H9 (cell line): ENCODE results near the gene NFYC. TPM values are rescaled to one million over a fixed set of nuclear protein-coding genes. Genes with fewer than 3 reads are reported as not detected.

Experiments
- DNase-seq: peaks from one replicate; pipeline ENCODE4 v3.0.0-alpha.2; 2017
- H2AFZ ChIP-seq: one replicate; pipeline ENCODE4 v1.6.1; 2013; ENCODE audit warnings: mild to moderate bottlenecking, low read length, control low read depth, moderate library complexity
- H2AK5ac ChIP-seq: 2 replicates; pipeline ENCODE4 v1.6.1; 2013; ENCODE audit warnings: low read length, control low read depth, mixed read lengths; ENCODE audit not compliant: insufficient read length
- H2BK120ac ChIP-seq: one replicate; pipeline ENCODE4 v1.6.1; 2013; ENCODE audit warnings: low read depth, mild to moderate bottlenecking, low read length, control low read depth, inconsistent platforms; ENCODE audit not compliant: poor library complexity, severe bottlenecking
- H2BK12ac ChIP-seq: 2 replicates; pipeline ENCODE4 v1.6.1; 2013; ENCODE audit warnings: low read length, control low read depth, mixed read lengths, low read depth; ENCODE audit not compliant: insufficient read length
- H2BK15ac ChIP-seq: 2 replicates; pipeline ENCODE4 v1.6.1; 2013; ENCODE audit warnings: low read depth, low read length, control low read depth
- H2BK20ac ChIP-seq: one replicate; pipeline ENCODE4 v1.6.1; 2013; ENCODE audit warnings: low read depth, mild to moderate bottlenecking, low read length, control low read depth, inconsistent platforms; ENCODE audit not compliant: poor library complexity, severe bottlenecking
- H2BK5ac ChIP-seq: 2 replicates; pipeline ENCODE4 v1.6.1; 2013; ENCODE audit warnings: low read length, control low read depth, mixed read lengths; ENCODE audit not compliant: insufficient read length
- H3K14ac ChIP-seq: 2 replicates; pipeline ENCODE4 v1.6.1; 2013; ENCODE audit warnings: low read length, control low read depth; ENCODE audit not compliant: insufficient read depth
- H3K18ac ChIP-seq: 2 replicates; pipeline ENCODE4 v1.6.1; 2013; ENCODE audit warnings: low read depth, mild to moderate bottlenecking, mixed read lengths, low read length, control low read depth; ENCODE audit not compliant: insufficient read length
- H3K23ac ChIP-seq: 2 replicates; pipeline ENCODE4 v1.6.1; 2013; ENCODE audit warnings: low read length, control low read depth, mixed read lengths, low read depth; ENCODE audit not compliant: insufficient read length
- H3K23me2 ChIP-seq: 2 replicates; pipeline ENCODE4 v1.6.1; 2013; ENCODE audit warnings: low read depth, mild to moderate bottlenecking, mixed read lengths, low read length, control low read depth; ENCODE audit not compliant: insufficient read length, poor library complexity, severe bottlenecking
- H3K27ac ChIP-seq: 2 replicates; pipeline ENCODE4 v1.5.1; 2013; ENCODE audit warnings: low read length, control low read depth, mixed read lengths, low read depth; ENCODE audit not compliant: insufficient read length
- H3K27me3 ChIP-seq: 2 replicates; pipeline ENCODE4 v1.6.1; 2013; ENCODE audit warnings: low read length, control low read depth, inconsistent platforms; ENCODE audit not compliant: insufficient read depth
- H3K4ac ChIP-seq: 2 replicates; pipeline ENCODE4 v1.6.1; 2013; ENCODE audit warnings: low read depth, mild to moderate bottlenecking, control low read depth, inconsistent platforms, low read length, moderate library complexity
- H3K4me1 ChIP-seq: 2 replicates; pipeline ENCODE4 v1.6.1; 2013; ENCODE audit warnings: low read length, control low read depth, inconsistent platforms; ENCODE audit not compliant: insufficient read depth
- H3K4me2 ChIP-seq: 2 replicates; pipeline ENCODE4 v1.6.1; 2013; ENCODE audit warnings: low read length, control low read depth, mixed read lengths; ENCODE audit not compliant: insufficient read length, insufficient read depth
- H3K56ac ChIP-seq: 2 replicates; pipeline ENCODE4 v1.6.1; 2013; ENCODE audit warnings: low read depth, mild to moderate bottlenecking, mixed read lengths, low read length, control low read depth; ENCODE audit not compliant: insufficient read length
- H3K79me1 ChIP-seq: 2 replicates; pipeline ENCODE4 v1.6.1; 2013; ENCODE audit warnings: low read depth, mild to moderate bottlenecking, moderate library complexity, low read length, control low read depth, inconsistent platforms; ENCODE audit not compliant: insufficient read depth, poor library complexity, severe bottlenecking
- H3K79me2 ChIP-seq: 2 replicates; pipeline ENCODE4 v1.6.1; 2013; ENCODE audit warnings: low read length, control low read depth, inconsistent platforms; ENCODE audit not compliant: insufficient read depth
- H3K9ac ChIP-seq: 2 replicates; pipeline ENCODE4 v1.6.1; 2013; ENCODE audit warnings: low read length, control low read depth, mixed read lengths; ENCODE audit not compliant: insufficient read length; ENCODE audit errors: extremely low read depth
- H3K9me3 ChIP-seq: one replicate; pipeline ENCODE4 v1.6.1; 2013; ENCODE audit warnings: low read depth, low read length, inconsistent platforms; ENCODE audit not compliant: control insufficient read depth
- H3T11ph ChIP-seq: one replicate; pipeline ENCODE4 v1.6.1; 2013; ENCODE audit warnings: mild to moderate bottlenecking, low read length, control low read depth, inconsistent platforms
- H4K20me1 ChIP-seq: one replicate; pipeline ENCODE4 v1.6.1; 2013; ENCODE audit not compliant: control insufficient read depth, insufficient read length, insufficient read depth
- H4K5ac ChIP-seq: 2 replicates; pipeline ENCODE4 v1.6.1; 2013; ENCODE audit warnings: low read depth, mild to moderate bottlenecking, mixed read lengths, low read length, control low read depth; ENCODE audit not compliant: insufficient read length
- H4K8ac ChIP-seq: replicated peaks from 2 replicates; pipeline ENCODE4 v1.6.1; 2013; ENCODE audit warnings: low read length, control low read depth, mixed read lengths, low read depth; ENCODE audit not compliant: insufficient read length
- H4K91ac ChIP-seq: 2 replicates; pipeline ENCODE4 v1.6.1; 2013; ENCODE audit warnings: low read depth, mild to moderate bottlenecking, moderate library complexity, mixed read lengths, low read length, control low read depth; ENCODE audit not compliant: insufficient read length
- H3K27ac Mint-ChIP-seq, 3 experiments: 2 replicates in 2 of 3; 3 replicates in 1 of 3; pipeline ENCODE4 v1.8.0; 2020 to 2021; ENCODE audit warnings: mixed read lengths in 3 of 3, mild to moderate bottlenecking in 1 of 3, moderate library complexity in 1 of 3
- H3K27me3 Mint-ChIP-seq: 2 replicates; pipeline ENCODE4 v1.8.0; 2021; ENCODE audit warnings: low read depth, mild to moderate bottlenecking, moderate library complexity, mixed read lengths
- H3K36me3 Mint-ChIP-seq, 3 experiments: 2 replicates in 2 of 3; 3 replicates in 1 of 3; pipeline ENCODE4 v1.8.0; 2020 to 2021; ENCODE audit warnings: low read depth in 3 of 3, mixed read lengths in 3 of 3; ENCODE audit not compliant: insufficient read depth in 1 of 3
- H3K4me1 Mint-ChIP-seq, 2 experiments: 2 replicates each; pipeline ENCODE4 v1.8.0; 2020; ENCODE audit warnings: mixed read lengths in 2 of 2
- H3K4me3 Mint-ChIP-seq, 2 experiments: 2 replicates in 1 of 2; 3 replicates in 1 of 2; pipeline ENCODE4 v1.8.0; 2020 to 2021; ENCODE audit warnings: mild to moderate bottlenecking in 2 of 2, mixed read lengths in 2 of 2, moderate library complexity in 1 of 2
- H3K9me3 Mint-ChIP-seq, 2 experiments: 2 replicates in 1 of 2; 3 replicates in 1 of 2; pipeline ENCODE4 v1.8.0; 2020; ENCODE audit warnings: mild to moderate bottlenecking in 2 of 2, mixed read lengths in 2 of 2, moderate library complexity in 1 of 2
- WGBS: extraction: QIAGEN DNeasy Blood & Tissue Kit; methylation state at CpG from one replicate; pipeline ENCODE4 v1.1.7; 2013; ENCODE audit warnings: missing lambda C conversion rate, low lambda C conversion rate, mixed read lengths; ENCODE audit not compliant: insufficient read length; ENCODE audit errors: extremely low coverage; 5-methylcytosine and 5-hydroxymethylcytosine counted together
- total RNA-seq: library from RNA; stranded (reverse); gene quantifications from 2 replicates; pipeline ENCODE4 v1.2.1, GENCODE V29; 2021
- TF ChIP-seq, protein P1 (sequence below): fragments of 200-600 bp; sonication (generic); conservative IDR thresholded peaks from 3 replicates; pipeline ENCODE4 v1.8.0; 2021; ENCODE audit warnings: antibody characterized with exemption, mild to moderate bottlenecking

Gene NFYC
- total RNA-seq, 1 experiment from 2014 or later, result 54.7 TPM

DNA sequence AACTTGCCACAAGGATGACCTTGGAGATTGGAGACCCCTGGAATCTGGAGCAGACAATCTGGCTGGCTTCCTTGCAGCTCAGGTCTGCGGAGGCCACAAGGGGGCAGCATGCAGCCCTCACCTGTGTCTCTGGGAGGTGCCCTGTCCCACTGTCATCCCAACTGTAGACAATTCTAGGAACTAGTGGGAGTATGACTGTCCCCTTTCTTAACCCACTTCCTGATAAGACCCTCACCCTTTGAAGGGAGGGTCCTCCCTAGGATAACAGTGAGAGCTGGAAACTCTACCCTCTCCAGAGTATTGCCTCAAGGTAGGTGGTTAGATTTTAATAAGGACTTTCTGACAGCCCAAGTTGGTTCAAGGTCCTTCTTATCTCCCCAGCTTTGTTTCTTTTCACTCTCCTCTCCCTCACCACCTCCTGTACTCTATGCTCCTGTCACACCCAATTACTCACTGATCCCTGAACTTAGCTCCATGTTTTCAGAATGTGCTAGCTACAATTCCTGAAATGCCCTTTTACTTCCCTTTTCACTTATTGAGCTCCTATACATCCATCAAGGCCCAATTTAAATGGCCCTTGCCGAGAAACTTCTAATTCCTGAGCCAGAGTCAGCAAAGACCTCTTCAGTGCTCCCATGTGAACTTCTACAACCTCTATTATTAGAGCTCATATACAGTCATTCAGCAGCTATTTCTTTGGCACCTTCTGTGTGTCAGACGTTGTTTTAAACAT is 82.9 kb downstream of the NFYC start:
- TF ChIP-seq, protein P1, sequence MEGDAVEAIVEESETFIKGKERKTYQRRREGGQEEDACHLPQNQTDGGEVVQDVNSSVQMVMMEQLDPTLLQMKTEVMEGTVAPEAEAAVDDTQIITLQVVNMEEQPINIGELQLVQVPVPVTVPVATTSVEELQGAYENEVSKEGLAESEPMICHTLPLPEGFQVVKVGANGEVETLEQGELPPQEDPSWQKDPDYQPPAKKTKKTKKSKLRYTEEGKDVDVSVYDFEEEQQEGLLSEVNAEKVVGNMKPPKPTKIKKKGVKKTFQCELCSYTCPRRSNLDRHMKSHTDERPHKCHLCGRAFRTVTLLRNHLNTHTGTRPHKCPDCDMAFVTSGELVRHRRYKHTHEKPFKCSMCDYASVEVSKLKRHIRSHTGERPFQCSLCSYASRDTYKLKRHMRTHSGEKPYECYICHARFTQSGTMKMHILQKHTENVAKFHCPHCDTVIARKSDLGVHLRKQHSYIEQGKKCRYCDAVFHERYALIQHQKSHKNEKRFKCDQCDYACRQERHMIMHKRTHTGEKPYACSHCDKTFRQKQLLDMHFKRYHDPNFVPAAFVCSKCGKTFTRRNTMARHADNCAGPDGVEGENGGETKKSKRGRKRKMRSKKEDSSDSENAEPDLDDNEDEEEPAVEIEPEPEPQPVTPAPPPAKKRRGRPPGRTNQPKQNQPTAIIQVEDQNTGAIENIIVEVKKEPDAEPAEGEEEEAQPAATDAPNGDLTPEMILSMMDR, result peak; percentile 95
- H3K27me3 Mint-ChIP-seq, result no peaks in the 10 kb centered on the region; the same call in none of the 2 replicates
- H3K4ac ChIP-seq, result no peak overlapping the region
- peak overlapping the region; percentile 21 to 84 (median 78); a peak in 5 of 7 replicates for H3K27ac Mint-ChIP-seq
- no CpG with 5 or more reads among the region's 3 CpGs for WGBS
- peak; percentile 83 for DNase-seq
- H3K9ac ChIP-seq, result no peak overlapping the region
- H3K36me3 Mint-ChIP-seq, result peaks cover 20 to 54% (median 48%) of the 10 kb centered on the region in 3 experiments
- no peak overlapping the region for H2BK20ac ChIP-seq
- H3K4me1 Mint-ChIP-seq, result peaks cover 20 to 32% of the 10 kb centered on the region in 2 experiments
- H3K9me3 Mint-ChIP-seq, result peaks cover 20% of the 10 kb centered on the region in 2 experiments
- no peaks in the 10 kb centered on the region for H3K9me3 ChIP-seq
- H2BK120ac ChIP-seq, result no peak overlapping the region
- H3K56ac ChIP-seq, result no peak overlapping the region
- no peak overlapping the region for H3K27ac ChIP-seq
- H2AK5ac ChIP-seq, result no peak overlapping the region
- H3K27me3 ChIP-seq, result no peaks in the 10 kb centered on the region
- H3K18ac ChIP-seq, result no peak overlapping the region
- H2BK5ac ChIP-seq, result no peak overlapping the region
- H2BK12ac ChIP-seq, result no peak overlapping the region
- H3K4me1 ChIP-seq, result peaks cover 4% of the 10 kb centered on the region
- no peak overlapping the region for H3K23ac ChIP-seq
- no peaks in the 10 kb centered on the region for H4K20me1 ChIP-seq
- H3K14ac ChIP-seq, result no peak overlapping the region
- no peak overlapping the region for H3K4me2 ChIP-seq
- H3K4me3 Mint-ChIP-seq, result no peak overlapping the region
- H4K5ac ChIP-seq, result no peak overlapping the region
- H3K23me2 ChIP-seq, result no peaks in the 10 kb centered on the region
- H3K79me2 ChIP-seq, result no peaks in the 10 kb centered on the region
- no peak overlapping the region for H2AFZ ChIP-seq
- H4K8ac ChIP-seq, result no peak overlapping the region
- H3T11ph ChIP-seq, result no peak overlapping the region
- no peak overlapping the region for H4K91ac ChIP-seq
- H3K79me1 ChIP-seq, result no peaks in the 10 kb centered on the region
- no peak overlapping the region for H2BK15ac ChIP-seq
